Ovary (tissue), 3 donors: ENCODE results near the gene VSTM2B.

Source experiments
- CTCF ChIP-seq, 3 donors: fragments of 450-650 bp in 2 of 3; fragments of 200-600 bp in 1 of 3; IDR thresholded peaks; one replicate each; pipeline versions ENCODE4 v1.5.1 to v1.8.0; 2016 to 2022; ENCODE audit warnings: antibody characterized with exemption in 3 of 3, mild to moderate bottlenecking in 1 of 3
- EP300 ChIP-seq: sonication (generic); formaldehyde crosslinking; IDR thresholded peaks from one replicate; pipeline ENCODE4 v1.6.1; 2017; ENCODE audit warnings: antibody characterized with exemption
- donor health status: DM: no; HTN: no; CAD: no.

DNA sequence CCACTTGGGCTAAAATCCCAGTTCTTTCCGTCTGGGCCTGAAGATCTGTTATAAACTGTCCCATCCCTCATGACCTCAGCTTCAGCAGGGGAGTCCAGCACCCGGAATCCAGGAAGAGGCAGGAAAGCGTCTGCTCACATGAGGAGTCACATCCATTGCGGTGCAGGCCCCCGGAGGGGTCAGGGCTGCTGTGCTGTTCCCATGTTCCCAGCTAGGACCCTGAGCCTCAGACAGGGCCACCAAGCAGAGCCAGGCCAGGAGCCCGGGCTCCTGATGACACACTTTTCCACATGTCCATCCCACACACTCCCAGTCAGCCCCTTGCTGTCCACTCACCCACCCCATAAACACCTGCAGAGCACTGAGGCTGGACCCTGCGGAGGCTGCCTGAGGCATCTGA lies 45.3 kb upstream of the VSTM2B start:
- TF ChIP-seq CTCF (IDR thresholded peaks at IDR 0.05): no peak
- no peak for TF ChIP-seq EP300
